Astrocyte (in vitro differentiated cells and primary cell): Measurements from ENCODE around the gene CPTP. TPM values are rescaled to one million over a fixed set of nuclear protein-coding genes. Genes with fewer than 3 reads are reported as not detected.
A peak's percentile ranks its signal among the peaks of the same experiment; 100 is the strongest.

Source experiments
- DNase-seq: peaks from one replicate; pipeline ENCODE4 v3.0.0-alpha.2; 2010; ENCODE audit warnings: low read depth
- FAIRE-seq: peaks from 2 replicates; lab custom pipeline; 2011; peaks lifted over from hg19 to GRCh38; lab: Jason Lieb, UNC
- H2AFZ ChIP-seq: 2 replicates; pipeline ENCODE4 v1.6.0; 2012; ENCODE audit warnings: low read depth, low read length, inconsistent platforms
- H3K27ac ChIP-seq: 2 replicates; pipeline ENCODE4 v1.5.1; 2011; ENCODE audit warnings: low read depth, low read length, inconsistent platforms
- H3K27me3 ChIP-seq: 2 replicates; pipeline ENCODE4 v1.6.0; 2011; ENCODE audit warnings: low read length, inconsistent platforms; ENCODE audit not compliant: insufficient read depth
- H3K36me3 ChIP-seq: 2 replicates; pipeline ENCODE4 v1.5.1; 2011; ENCODE audit warnings: low read length, inconsistent platforms; ENCODE audit not compliant: insufficient read depth
- H3K4me1 ChIP-seq: 2 replicates; pipeline ENCODE4 v1.5.1; 2011; ENCODE audit warnings: low read length, inconsistent platforms; ENCODE audit not compliant: insufficient read depth
- H3K4me2 ChIP-seq: 2 replicates; pipeline ENCODE4 v1.6.0; 2012; ENCODE audit warnings: low read length, inconsistent platforms
- H3K4me3 ChIP-seq: 2 replicates; pipeline ENCODE4 v1.5.1; 2011; ENCODE audit warnings: low read depth, mild to moderate bottlenecking, low read length, inconsistent platforms; ENCODE audit not compliant: insufficient read depth
- H3K79me2 ChIP-seq: 2 replicates; pipeline ENCODE4 v1.6.0; 2012; ENCODE audit warnings: mild to moderate bottlenecking, low read length, inconsistent platforms; ENCODE audit not compliant: insufficient read depth
- H3K9ac ChIP-seq: 2 replicates; pipeline ENCODE4 v1.6.0; 2012; ENCODE audit warnings: mild to moderate bottlenecking, low read length, inconsistent platforms
- H3K9me3 ChIP-seq: 2 replicates; pipeline ENCODE4 v1.5.1; 2012; ENCODE audit warnings: low read depth, mild to moderate bottlenecking, low read length, inconsistent platforms; ENCODE audit not compliant: insufficient read depth
- H4K20me1 ChIP-seq: 2 replicates; pipeline ENCODE4 v1.6.0; 2012; ENCODE audit warnings: low read length, inconsistent platforms; ENCODE audit not compliant: insufficient read depth
- H3K27ac Mint-ChIP-seq: one replicate; pipeline ENCODE4 v1.8.0; 2021; ENCODE audit warnings: mild to moderate bottlenecking, mixed read lengths; ENCODE audit not compliant: unreplicated experiment
- H3K27me3 Mint-ChIP-seq: one replicate; pipeline ENCODE4 v1.8.0; 2021; ENCODE audit warnings: low read depth, mixed read lengths; ENCODE audit not compliant: unreplicated experiment
- H3K36me3 Mint-ChIP-seq: one replicate; pipeline ENCODE4 v1.8.0; 2021; ENCODE audit warnings: low read depth, mixed read lengths; ENCODE audit not compliant: unreplicated experiment
- H3K4me1 Mint-ChIP-seq: one replicate; pipeline ENCODE4 v1.8.0; 2021; ENCODE audit warnings: low read depth, mixed read lengths; ENCODE audit not compliant: unreplicated experiment
- H3K4me3 Mint-ChIP-seq: one replicate; pipeline ENCODE4 v1.8.0; 2021; ENCODE audit warnings: mild to moderate bottlenecking, moderate library complexity, mixed read lengths; ENCODE audit not compliant: unreplicated experiment
- H3K9me3 Mint-ChIP-seq: one replicate; pipeline ENCODE4 v1.8.0; 2021; ENCODE audit warnings: mild to moderate bottlenecking, mixed read lengths; ENCODE audit not compliant: unreplicated experiment
- CTCF ChIP-seq: IDR thresholded peaks from 2 replicates; pipeline ENCODE4 v1.5.1; 2011; ENCODE audit warnings: low read depth, mild to moderate bottlenecking, inconsistent platforms, low read length, moderate library complexity; ENCODE audit not compliant: insufficient read depth
- EZH2 ChIP-seq: IDR thresholded peaks from 2 replicates; pipeline ENCODE4 v1.6.1; 2012; ENCODE audit warnings: mild to moderate bottlenecking, low read length, inconsistent platforms; ENCODE audit not compliant: insufficient read depth
- total RNA-seq: library from RNA; stranded (reverse); gene quantifications from 2 replicates; pipeline ENCODE4 v1.2.1, GENCODE V29; 2021

The CPTP gene
- total RNA-seq, 1 donor from 2014 or later = 28.5 TPM

GRCh38 chr1:1308756-1309250 is 15.8 kb upstream of the CPTP start:
- H3K27ac ChIP-seq = peak overlapping the region; percentile 64
- Mint-ChIP-seq H3K27me3 (no peaks in the 10 kb centered on the region), H3K36me3 (peaks cover 6% of the 10 kb centered on the region), H3K27ac (no peak overlapping the region), H3K4me1 (peaks cover 8% of the 10 kb centered on the region), H3K4me3 (peak overlapping the region; percentile 86), H3K9me3 (no peaks in the 10 kb centered on the region)
- H3K9me3 ChIP-seq = no peaks in the 10 kb centered on the region
- no peak for TF ChIP-seq EZH2
- no peak for TF ChIP-seq CTCF
- H3K9ac ChIP-seq = peak overlapping the region; percentile 81
- peak overlapping the region; percentile 26 for H2AFZ ChIP-seq
- peaks cover 74% of the 10 kb centered on the region for H4K20me1 ChIP-seq
- H3K36me3 ChIP-seq = peaks cover 5% of the 10 kb centered on the region
- H3K79me2 ChIP-seq = peaks cover 67% of the 10 kb centered on the region
- peaks cover 41% of the 10 kb centered on the region for H3K4me1 ChIP-seq
- H3K27me3 ChIP-seq = no peaks in the 10 kb centered on the region
- peak overlapping the region; percentile 96 for H3K4me2 ChIP-seq
- peak overlapping the region; percentile 73 for H3K4me3 ChIP-seq
- no peak for FAIRE-seq
- no peak for DNase-seq

- Histone ChIP-seq H3K9ac (peak overlapping the region; percentile 81), H3K36me3 (peaks cover 7% of the 10 kb centered on the region), H3K27ac (peak overlapping the region; percentile 64), H3K79me2 (peaks cover 63% of the 10 kb centered on the region), H3K4me1 (peaks cover 38% of the 10 kb centered on the region), H3K4me2 (peak overlapping the region; percentile 96), H3K27me3 (no peaks in the 10 kb centered on the region), H2AFZ (peak overlapping the region; percentile 26), H3K9me3 (no peaks in the 10 kb centered on the region), H4K20me1 (peaks cover 73% of the 10 kb centered on the region), H3K4me3 (peak overlapping the region; percentile 73)
- peaks cover 6% of the 10 kb centered on the region for H3K36me3 Mint-ChIP-seq
- no peak for DNase-seq
- no peak overlapping the region for H3K27ac Mint-ChIP-seq
- peak overlapping the region; percentile 84 for H3K4me3 Mint-ChIP-seq
- no peak for TF ChIP-seq CTCF
- no peaks in the 10 kb centered on the region for H3K27me3 Mint-ChIP-seq
- peaks cover 8% of the 10 kb centered on the region for H3K4me1 Mint-ChIP-seq
- H3K9me3 Mint-ChIP-seq = no peaks in the 10 kb centered on the region
- FAIRE-seq = no peak
Measured at GRCh38 chr1:1309251-1310108, 15.1 kb upstream of the CPTP start.

GRCh38 chr1:1310109-1310385 is 14.6 kb upstream of the CPTP start:
- Histone ChIP-seq H3K4me3 (peak overlapping the region; percentile 73), H3K4me2 (peak overlapping the region; percentile 96), H3K27me3 (no peaks in the 10 kb centered on the region), H3K36me3 (peaks cover 8% of the 10 kb centered on the region), H2AFZ (no peak overlapping the region), H3K4me1 (peaks cover 33% of the 10 kb centered on the region), H3K9me3 (no peaks in the 10 kb centered on the region), H3K9ac (no peak overlapping the region), H4K20me1 (peaks cover 73% of the 10 kb centered on the region), H3K79me2 (peaks cover 62% of the 10 kb centered on the region), H3K27ac (no peak overlapping the region)
- no peak for DNase-seq
- Mint-ChIP-seq H3K27me3 (no peaks in the 10 kb centered on the region), H3K27ac (no peak overlapping the region), H3K36me3 (peaks cover 6% of the 10 kb centered on the region), H3K4me1 (peaks cover 6% of the 10 kb centered on the region), H3K4me3 (no peak overlapping the region), H3K9me3 (no peaks in the 10 kb centered on the region)
- FAIRE-seq = no peak
- no peak for TF ChIP-seq EZH2
- TF ChIP-seq CTCF = no peak
